H1 (cell line): Measurements from ENCODE around the gene HMGCL. TPM values are rescaled to one million over a fixed set of nuclear protein-coding genes. Genes with fewer than 3 reads are reported as not detected.

Experiments
- CTCF ChIA-PET: fragments of 300-600 bp; sonication (Branson Sonifier 250); formaldehyde crosslinking; loops from one replicate; lab custom pipeline; 2021; ENCODE audit not compliant: partially characterized antibody; lab: Charles Lee
- POLR2A ChIA-PET: fragments of 300-600 bp; sonication (Branson Sonifier 250); formaldehyde crosslinking; loops from one replicate; lab custom pipeline; 2021; ENCODE audit warnings: inconsistent platforms; ENCODE audit not compliant: partially characterized antibody; lab: Charles Lee
- DNase-seq, 2 experiments: peaks; one replicate each; pipeline versions ENCODE4 v3.0.0 to v3.0.0-alpha.2; 2010 to 2022; ENCODE audit warnings: low spot score in 2 of 2, low read depth in 1 of 2, mixed read lengths in 1 of 2
- FAIRE-seq: peaks from 2 replicates; lab custom pipeline; 2011; peaks lifted over from hg19 to GRCh38; lab: Jason Lieb, UNC
- H2AFZ ChIP-seq: 2 replicates; pipeline ENCODE4 v1.8.1; 2012; ENCODE audit warnings: low read length, inconsistent platforms
- H2AK5ac ChIP-seq: 2 replicates; pipeline ENCODE4 v1.6.1; 2013; ENCODE audit warnings: low read depth, low read length
- H2BK120ac ChIP-seq: replicated peaks from 2 replicates; pipeline ENCODE3; 2013; ENCODE audit warnings: low read depth, low read length, inconsistent platforms
- H2BK12ac ChIP-seq: 2 replicates; pipeline ENCODE4 v1.6.1; 2013; ENCODE audit warnings: low read depth, low read length
- H2BK15ac ChIP-seq: 2 replicates; pipeline ENCODE4 v1.6.1; 2013; ENCODE audit warnings: low read length
- H2BK20ac ChIP-seq: 2 replicates; pipeline ENCODE4 v1.6.1; 2013; ENCODE audit warnings: low read length
- H2BK5ac ChIP-seq: 2 replicates; pipeline ENCODE4 v1.6.1; 2013; ENCODE audit warnings: low read depth, low read length
- H3K14ac ChIP-seq: 2 replicates; pipeline ENCODE4 v1.6.1; 2013; ENCODE audit warnings: inconsistent platforms; ENCODE audit not compliant: insufficient read length
- H3K18ac ChIP-seq: 2 replicates; pipeline ENCODE4 v1.6.1; 2013; ENCODE audit warnings: low read length; ENCODE audit errors: extremely low read depth
- H3K23ac ChIP-seq: 2 replicates; pipeline ENCODE4 v1.6.1; 2013; ENCODE audit warnings: inconsistent platforms; ENCODE audit not compliant: insufficient read length
- H3K23me2 ChIP-seq: 2 replicates; pipeline ENCODE4 v1.6.1; 2013; ENCODE audit warnings: low read depth, low read length
- H3K27ac ChIP-seq: 2 replicates; pipeline ENCODE4 v1.6.1; 2011; ENCODE audit warnings: low read depth, low read length, inconsistent platforms
- H3K27me3 ChIP-seq, 4 experiments: replicated peaks in 1 of 4; 1 replicate in 1 of 4; 2 replicates in 3 of 4; pipeline versions ENCODE4 v1.6.1 to v1.8.1; 2011 to 2013; ENCODE audit warnings: low read length in 3 of 4, mild to moderate bottlenecking in 3 of 4, inconsistent platforms in 2 of 4, mixed read lengths in 2 of 4, moderate library complexity in 1 of 4; ENCODE audit not compliant: control insufficient read depth in 3 of 4, insufficient read depth in 3 of 4; ENCODE audit errors: extremely low read depth in 1 of 4
- H3K36me3 ChIP-seq, 4 experiments: 2 replicates each; pipeline versions ENCODE4 v1.6.1 to v1.8.1; 2011 to 2013; ENCODE audit warnings: mild to moderate bottlenecking in 4 of 4, low read length in 3 of 4, moderate library complexity in 2 of 4, control low read depth in 1 of 4, inconsistent platforms in 1 of 4; ENCODE audit not compliant: insufficient read depth in 4 of 4, control insufficient read depth in 2 of 4
- H3K4ac ChIP-seq: replicated peaks from 2 replicates; pipeline ENCODE3; 2013; ENCODE audit warnings: low read length, low read depth, mixed read lengths, inconsistent platforms; ENCODE audit not compliant: insufficient read length
- H3K4me1 ChIP-seq, 4 experiments: replicated peaks in 1 of 4; 1 replicate in 1 of 4; 2 replicates in 3 of 4; pipeline versions ENCODE4 v1.6.1 to v1.8.1; 2011 to 2013; ENCODE audit warnings: low read length in 3 of 4, inconsistent platforms in 2 of 4, mixed read lengths in 1 of 4; ENCODE audit not compliant: insufficient read depth in 4 of 4, control insufficient read depth in 3 of 4
- H3K4me2 ChIP-seq, 2 experiments: 2 replicates each; pipeline versions ENCODE4 v1.6.1 to v1.8.1; 2011 to 2013; ENCODE audit warnings: low read depth in 2 of 2, low read length in 2 of 2, control low read depth in 1 of 2, inconsistent platforms in 1 of 2, mild to moderate bottlenecking in 1 of 2; ENCODE audit not compliant: insufficient read depth in 1 of 2
- H3K4me3 ChIP-seq, 4 experiments: fragments of 200-600, 300-600 bp in 1 of 4; sonication (generic), shearing (Covaris generic), sonication (Bioruptor Twin) in 1 of 4; 2 replicates each; pipeline versions ENCODE4 v1.5.1 to v1.8.1; 2011 to 2016; ENCODE audit warnings: low read length in 4 of 4, low read depth in 3 of 4, control low read depth in 2 of 4, inconsistent platforms in 2 of 4, mild to moderate bottlenecking in 2 of 4, mixed read lengths in 1 of 4, moderate library complexity in 1 of 4; ENCODE audit not compliant: insufficient read depth in 2 of 4; ENCODE audit errors: extremely low read depth in 1 of 4
- H3K56ac ChIP-seq: replicated peaks from 2 replicates; pipeline ENCODE3; 2013; ENCODE audit warnings: low read depth, mild to moderate bottlenecking, mixed read lengths, low read length, inconsistent platforms; ENCODE audit not compliant: insufficient read length
- H3K79me1 ChIP-seq: 2 replicates; pipeline ENCODE4 v1.6.1; 2013; ENCODE audit warnings: low read depth, low read length, control low read depth
- H3K79me2 ChIP-seq, 2 experiments: 2 replicates each; pipeline versions ENCODE4 v1.6.1 to v1.8.1; 2012 to 2013; ENCODE audit warnings: low read length in 2 of 2, mild to moderate bottlenecking in 2 of 2, inconsistent platforms in 1 of 2; ENCODE audit not compliant: insufficient read depth in 2 of 2, control insufficient read depth in 1 of 2
- H3K9ac ChIP-seq, 4 experiments: replicated peaks in 1 of 4; 1 replicate in 1 of 4; 2 replicates in 3 of 4; pipeline versions ENCODE4 v1.6.1 to v1.8.1; 2011 to 2013; ENCODE audit warnings: low read depth in 3 of 4, low read length in 3 of 4, control low read depth in 2 of 4, mild to moderate bottlenecking in 2 of 4, moderate library complexity in 2 of 4, inconsistent platforms in 1 of 4; ENCODE audit errors: extremely low read depth in 1 of 4
- H3K9me3 ChIP-seq, 2 experiments: 2 replicates each; pipeline versions ENCODE4 v1.6.1 to v1.8.1; 2012 to 2013; ENCODE audit warnings: mild to moderate bottlenecking in 2 of 2, moderate library complexity in 2 of 2, control low read depth in 1 of 2, inconsistent platforms in 1 of 2, low read depth in 1 of 2, low read length in 1 of 2, mixed read lengths in 1 of 2; ENCODE audit not compliant: insufficient read depth in 2 of 2
- H4K20me1 ChIP-seq, 2 experiments: replicated peaks in 1 of 2; 2 replicates each; pipeline versions ENCODE3 to v1.8.1; 2011 to 2013; ENCODE audit warnings: inconsistent platforms in 2 of 2, low read length in 2 of 2, mild to moderate bottlenecking in 1 of 2; ENCODE audit not compliant: insufficient read depth in 2 of 2, control insufficient read depth in 1 of 2
- H4K5ac ChIP-seq: 2 replicates; pipeline ENCODE4 v1.6.1; 2013; ENCODE audit warnings: low read length, low read depth, mixed read lengths, inconsistent platforms; ENCODE audit not compliant: insufficient read length
- H4K8ac ChIP-seq: 2 replicates; pipeline ENCODE4 v1.8.0; 2013; ENCODE audit warnings: mild to moderate bottlenecking, moderate library complexity, low read length, inconsistent platforms; ENCODE audit not compliant: insufficient read depth; ENCODE audit errors: extremely low read depth
- H4K91ac ChIP-seq: replicated peaks from 2 replicates; pipeline ENCODE3; 2013; ENCODE audit warnings: low read length, mixed read lengths, inconsistent platforms; ENCODE audit not compliant: insufficient read length
- RXRA ChIP-seq: IDR thresholded peaks from 2 replicates; pipeline ENCODE4 v1.6.1; 2011; ENCODE audit warnings: low read depth, mild to moderate bottlenecking, low read length, moderate library complexity; ENCODE audit not compliant: insufficient read depth
- WGBS, 2 experiments: shearing (Covaris generic) in 1 of 2; methylation state at CpG; one replicate each; pipeline versions ENCODE4 v1.1.6 to v1.1.7; 2013 to 2015; ENCODE audit warnings: low lambda C conversion rate in 2 of 2, mixed read lengths in 2 of 2, inconsistent platforms in 1 of 2, low coverage in 1 of 2, missing lambda C conversion rate in 1 of 2; ENCODE audit not compliant: insufficient replicate concordance in 2 of 2, insufficient coverage in 1 of 2, insufficient read length in 1 of 2; ENCODE audit errors: extremely low coverage in 1 of 2, missing lambda C conversion rate in 1 of 2; 5-methylcytosine and 5-hydroxymethylcytosine counted together
- polyA plus RNA-seq, 7 experiments: library from polyadenylated mRNA; depleted of rRNA in 3 of 7; stranded (reverse) in 5 of 7; unstranded in 2 of 7; fragments of >200 nt in 5 of 7; fragments of 200-250 nt in 2 of 7; gene quantifications; 1 replicate in 5 of 7; 2 replicates in 1 of 7; 4 replicates in 1 of 7; pipeline versions ENCODE4 v1.2.1 to v1.2.3, GENCODE V29; 2011 to 2013; ENCODE audit warnings: missing spikeins in 2 of 7, mixed read lengths in 2 of 7
- total RNA-seq: library from RNA; stranded (reverse); fragmentation: NEBNext Ultra II Directional; extraction: Animal tissue kit (Norgen Biotek cat#: 25700); gene quantifications from 2 replicates; pipeline ENCODE4 v1.2.1, GENCODE V29; 2021
- TF ChIP-seq, protein P1 (sequence below): IDR thresholded peaks from 2 replicates; pipeline ENCODE4 v1.6.1; 2012; ENCODE audit warnings: inconsistent platforms

Gene HMGCL
- total and polyA plus RNA-seq, 2 of the 8 experiments (the other 6 are each of a cell fraction or from before 2014, with no cell fraction given): 13.7 to 19.5 TPM

DNA sequence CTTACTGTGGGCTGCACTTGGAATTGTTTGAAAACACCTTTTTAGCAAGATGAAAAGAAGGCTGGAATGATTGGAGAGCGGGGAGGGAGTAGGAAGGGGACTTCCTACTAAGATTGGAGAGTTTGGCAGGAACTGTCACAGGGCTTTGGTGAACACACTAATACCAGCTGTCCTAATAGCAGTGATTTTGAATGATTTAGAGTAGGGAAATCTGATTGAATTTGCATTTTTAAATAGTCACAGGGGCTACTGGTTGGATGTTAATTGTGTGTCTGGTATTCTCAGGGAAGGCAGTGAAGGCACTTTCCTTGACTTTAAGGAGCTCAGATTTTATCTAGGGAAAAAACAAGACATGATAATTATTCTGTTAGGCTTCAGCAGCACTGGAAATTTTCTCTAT, 2.5 kb upstream of the HMGCL start:
- ChIA-PET POLR2A (interaction anchor here (0.7 to 0.8 kb wide), 2 partner anchors 12 to 30 kb away, joined by 3 read pairs; no protein-coding TSS in a partner anchor), CTCF (interaction anchor here (1.6 to 8.5 kb wide), 3 partner anchors 10 to 56 kb away, joined by 3 to 99 read pairs (median 5); no protein-coding TSS in a partner anchor)
- Histone ChIP-seq H3K4ac (no peak overlapping the region), H3K36me3 (no peaks in the 10 kb centered on the region), H4K20me1 (no peaks in the 10 kb centered on the region), H3K27me3 (no peaks in the 10 kb centered on the region), H3K4me1 (peaks cover 0 to 6% (median 1%) of the 10 kb centered on the region in 4 experiments; a peak in 2 of 7 replicates), H3K4me3 (no peak overlapping the region), H3K9me3 (no peaks in the 10 kb centered on the region), H3K9ac (no peak overlapping the region), H4K5ac (no peak overlapping the region), H3K4me2 (no peak overlapping the region), H3K14ac (no peak overlapping the region), H2BK12ac (no peak overlapping the region), H3K79me1 (0 out of 2 replicates have a peak, but pooled peaks cover 3% of the 10 kb centered on the region), H3K27ac (no peak overlapping the region), H3K79me2 (peaks cover 0 to 3% of the 10 kb centered on the region in 2 experiments; a peak in 1 of 4 replicates), H2AFZ (no peak overlapping the region), H4K8ac (no peak overlapping the region), H2BK20ac (no peak overlapping the region), H2BK15ac (no peak overlapping the region), H2BK5ac (no peak overlapping the region), H2BK120ac (no peak overlapping the region), H2AK5ac (no peak overlapping the region), H3K23ac (no peak overlapping the region), H3K23me2 (peaks cover 4% of the 10 kb centered on the region), H3K18ac (no peak overlapping the region), H4K91ac (no peak overlapping the region), H3K56ac (no peak overlapping the region)
- WGBS, 2 experiments: 88% methylated on average over 1 of the region's 1 CpG; no CpG with 5 or more reads in 1 of the 2 experiments
- TF ChIP-seq, protein P1, sequence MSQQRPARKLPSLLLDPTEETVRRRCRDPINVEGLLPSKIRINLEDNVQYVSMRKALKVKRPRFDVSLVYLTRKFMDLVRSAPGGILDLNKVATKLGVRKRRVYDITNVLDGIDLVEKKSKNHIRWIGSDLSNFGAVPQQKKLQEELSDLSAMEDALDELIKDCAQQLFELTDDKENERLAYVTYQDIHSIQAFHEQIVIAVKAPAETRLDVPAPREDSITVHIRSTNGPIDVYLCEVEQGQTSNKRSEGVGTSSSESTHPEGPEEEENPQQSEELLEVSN: no peak
- TF ChIP-seq RXRA: no peak
- DNase-seq: no peak
- no peak for FAIRE-seq
